ENCODE data around the gene SKP2.
"Not testable (repeated sequence)": the region's sequence is repeated elsewhere in the genome, so short reads cannot be mapped to it uniquely, and the experiment has no call there.

SKP2 gene

DNA sequence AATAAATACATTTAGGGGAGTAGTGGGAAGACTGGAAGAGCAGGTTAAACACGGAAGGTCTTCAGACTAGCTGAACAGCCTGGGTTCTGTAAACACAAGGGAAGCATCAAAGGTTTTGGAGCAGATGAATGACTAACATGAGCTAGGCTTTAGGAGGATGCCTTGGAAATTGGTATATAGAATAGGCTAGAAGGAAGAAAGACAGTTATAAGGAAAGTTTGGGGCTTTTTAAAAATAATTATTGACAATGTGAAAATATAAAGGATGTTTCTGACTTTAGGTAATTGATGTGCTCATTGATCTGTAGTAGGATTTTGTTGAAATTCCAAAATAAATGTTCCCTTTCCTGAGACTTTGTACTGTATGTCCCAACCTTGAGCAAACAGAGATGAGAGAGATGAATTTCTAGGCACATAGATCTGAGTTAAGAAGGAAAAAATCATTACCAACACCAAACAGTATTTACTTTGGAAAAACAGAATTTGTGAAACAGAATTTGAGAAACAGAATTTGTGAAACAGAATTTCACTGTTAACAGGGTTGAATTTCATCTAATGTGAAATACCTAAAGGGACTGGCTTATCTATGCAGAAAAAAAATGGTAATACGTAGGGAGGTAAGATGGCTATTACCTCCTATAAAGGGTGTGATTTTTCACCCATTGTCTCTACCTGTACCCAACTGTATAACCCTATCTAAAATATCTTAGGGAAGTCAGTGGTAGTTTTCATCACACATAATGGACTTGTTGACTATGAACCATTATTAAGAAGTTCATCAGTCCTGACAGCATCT, 28.8 kb downstream of the SKP2 start:
- Histone ChIP-seq H3K4me1 (ENCODE audit: insufficient read depth, insufficient read length) (no peaks in the 10 kb centered on the region), H3K9me3 (ENCODE audit: insufficient read depth, low read length) (no peaks in the 10 kb centered on the region), H3K9ac (ENCODE audit: insufficient read length, low read depth) (no peak overlapping the region), H3K4me3 (ENCODE audit: insufficient read length, low read depth) (no peak overlapping the region), H3K27me3 (ENCODE audit: insufficient read depth, insufficient read length) (no peaks in the 10 kb centered on the region), H3K36me3 (ENCODE audit: insufficient read depth, insufficient read length, low read length) (peaks cover 54% of the 10 kb centered on the region)
- TF ChIP-seq YY1 (IDR thresholded peaks at IDR 0.05; ENCODE audit: insufficient read depth, insufficient read length) (no peak), SUZ12 (IDR thresholded peaks at IDR 0.05; ENCODE audit: extremely low read depth, insufficient read depth, insufficient read length) (no peak), ZNF274 (IDR thresholded peaks at IDR 0.05; ENCODE audit: low read depth, low read length) (no peak)
- no peak for DNase-seq (ENCODE audit: low read depth, low spot score)

DNA sequence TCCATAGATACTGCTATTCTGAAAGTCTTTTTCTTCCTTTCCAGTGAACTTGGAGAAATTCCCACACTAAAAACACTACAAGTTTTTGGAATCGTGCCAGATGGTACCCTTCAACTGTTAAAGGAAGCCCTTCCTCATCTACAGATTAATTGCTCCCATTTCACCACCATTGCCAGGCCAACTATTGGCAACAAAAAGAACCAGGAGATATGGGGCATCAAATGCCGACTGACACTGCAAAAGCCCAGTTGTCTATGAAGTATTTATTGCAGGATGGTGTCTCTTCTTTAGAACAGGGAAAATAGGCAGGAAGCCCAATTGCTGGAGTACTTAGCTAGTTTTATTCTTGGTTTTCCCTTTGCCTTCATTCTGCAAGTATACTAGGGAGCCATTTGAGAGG, 29.9 kb downstream of the SKP2 start:
- DNase-seq (ENCODE audit: low read depth, low spot score) = no peak
- H3K27me3 ChIP-seq (ENCODE audit: insufficient read depth, insufficient read length) = no peaks in the 10 kb centered on the region
- peaks cover 50% of the 10 kb centered on the region for H3K36me3 ChIP-seq (ENCODE audit: insufficient read depth, insufficient read length, low read length)
- no peak overlapping the region for H3K4me3 ChIP-seq (ENCODE audit: insufficient read length, low read depth)
- TF ChIP-seq YY1 (IDR thresholded peaks at IDR 0.05; ENCODE audit: insufficient read depth, insufficient read length) = no peak
- no peak for TF ChIP-seq ZNF274 (IDR thresholded peaks at IDR 0.05; ENCODE audit: low read depth, low read length)
- TF ChIP-seq SUZ12 (IDR thresholded peaks at IDR 0.05; ENCODE audit: extremely low read depth, insufficient read depth, insufficient read length) = no peak
- H3K9me3 ChIP-seq (ENCODE audit: insufficient read depth, low read length) = no peaks in the 10 kb centered on the region
- no peak overlapping the region for H3K9ac ChIP-seq (ENCODE audit: insufficient read length, low read depth)
- no peaks in the 10 kb centered on the region for H3K4me1 ChIP-seq (ENCODE audit: insufficient read depth, insufficient read length)

DNA sequence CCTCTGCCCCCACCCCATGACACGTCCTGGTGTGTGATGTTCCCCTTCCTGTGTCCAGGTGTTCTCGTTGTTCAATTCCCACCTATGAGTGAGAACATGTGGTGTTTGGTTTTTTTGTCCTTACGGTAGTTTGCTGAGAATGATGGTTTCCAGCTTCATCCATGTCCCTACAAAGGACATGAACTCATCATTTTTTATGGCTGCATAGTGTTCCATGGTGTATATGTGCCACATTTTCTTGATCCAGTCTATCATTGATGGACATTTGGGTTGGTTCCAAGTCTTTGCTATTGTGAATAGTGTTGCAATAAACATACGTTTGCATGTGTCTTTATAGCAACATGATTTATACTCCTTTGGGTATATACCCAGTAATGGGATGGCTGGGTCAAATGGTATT, 32.5 kb downstream of the SKP2 start:
- H3K4me3 ChIP-seq (ENCODE audit: insufficient read length, low read depth); DNase-seq (ENCODE audit: low read depth, low spot score); H3K4me1 ChIP-seq (ENCODE audit: insufficient read depth, insufficient read length); H3K27me3 ChIP-seq (ENCODE audit: insufficient read depth, insufficient read length); H3K9ac ChIP-seq (ENCODE audit: insufficient read length, low read depth); H3K9me3 ChIP-seq (ENCODE audit: insufficient read depth, low read length): not testable (repeated sequence)
- H3K36me3 ChIP-seq (ENCODE audit: insufficient read depth, insufficient read length, low read length) = peaks cover 26% of the 10 kb centered on the region

DNA sequence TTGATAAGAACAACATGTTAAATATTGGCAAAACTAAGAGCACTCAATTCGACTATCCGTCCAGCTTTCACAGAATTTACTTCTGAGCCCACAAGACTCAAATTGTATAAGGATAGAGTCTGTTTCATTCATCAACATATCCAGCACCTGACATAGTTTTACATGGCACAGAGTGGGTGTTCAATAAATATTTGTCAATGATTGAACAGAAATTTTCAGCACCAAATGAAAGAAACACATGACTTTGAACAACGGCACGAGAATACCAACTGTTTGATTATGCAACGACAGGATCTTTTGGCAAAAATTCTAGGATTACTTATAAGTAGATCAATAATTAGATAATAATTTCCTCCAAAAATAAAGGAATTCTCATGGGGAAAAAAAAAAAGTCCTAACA, 41.8 kb downstream of the SKP2 start:
- Histone ChIP-seq H3K27me3 (ENCODE audit: insufficient read depth, insufficient read length) (no peaks in the 10 kb centered on the region), H3K4me3 (ENCODE audit: insufficient read length, low read depth) (no peak overlapping the region), H3K36me3 (ENCODE audit: insufficient read depth, insufficient read length, low read length) (peaks cover 36% of the 10 kb centered on the region), H3K9me3 (ENCODE audit: insufficient read depth, low read length) (no peaks in the 10 kb centered on the region; the same call in 1 of the 2 replicates), H3K9ac (ENCODE audit: insufficient read length, low read depth) (no peak overlapping the region), H3K4me1 (ENCODE audit: insufficient read depth, insufficient read length) (no peaks in the 10 kb centered on the region)
- no peak for DNase-seq (ENCODE audit: low read depth, low spot score)
- no peak for TF ChIP-seq ZNF274 (IDR thresholded peaks at IDR 0.05; ENCODE audit: low read depth, low read length)
- no peak for TF ChIP-seq SUZ12 (IDR thresholded peaks at IDR 0.05; ENCODE audit: extremely low read depth, insufficient read depth, insufficient read length)
- no peak for TF ChIP-seq YY1 (IDR thresholded peaks at IDR 0.05; ENCODE audit: insufficient read depth, insufficient read length)

DNA sequence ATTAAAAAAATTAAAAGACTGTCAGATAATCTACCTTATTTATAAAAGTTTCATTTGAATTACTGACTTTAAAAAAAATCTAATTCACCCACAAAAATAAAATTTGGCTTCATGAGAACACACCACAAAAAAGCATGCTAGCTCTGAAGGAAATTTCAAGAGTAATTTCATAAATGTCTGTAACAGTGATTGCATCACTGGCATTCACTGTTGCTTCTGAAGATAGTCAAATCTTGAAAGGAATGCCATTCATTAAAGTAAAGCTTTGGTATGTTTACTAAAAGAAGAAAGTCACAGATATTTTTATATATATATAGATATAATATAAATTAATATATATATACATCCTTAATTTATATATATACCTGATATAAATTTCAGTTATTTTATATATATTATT, 46.4 kb downstream of the SKP2 start:
- Histone ChIP-seq H3K9ac (ENCODE audit: insufficient read length, low read depth) (no peak overlapping the region), H3K27me3 (ENCODE audit: insufficient read depth, insufficient read length) (no peaks in the 10 kb centered on the region), H3K36me3 (ENCODE audit: insufficient read depth, insufficient read length, low read length) (peaks cover 15% of the 10 kb centered on the region), H3K4me3 (ENCODE audit: insufficient read length, low read depth) (no peak overlapping the region), H3K4me1 (ENCODE audit: insufficient read depth, insufficient read length) (no peaks in the 10 kb centered on the region), H3K9me3 (ENCODE audit: insufficient read depth, low read length) (no peaks in the 10 kb centered on the region)
- TF ChIP-seq ZNF274 (IDR thresholded peaks at IDR 0.05; ENCODE audit: low read depth, low read length) = no peak
- no peak for DNase-seq (ENCODE audit: low read depth, low spot score)

DNA sequence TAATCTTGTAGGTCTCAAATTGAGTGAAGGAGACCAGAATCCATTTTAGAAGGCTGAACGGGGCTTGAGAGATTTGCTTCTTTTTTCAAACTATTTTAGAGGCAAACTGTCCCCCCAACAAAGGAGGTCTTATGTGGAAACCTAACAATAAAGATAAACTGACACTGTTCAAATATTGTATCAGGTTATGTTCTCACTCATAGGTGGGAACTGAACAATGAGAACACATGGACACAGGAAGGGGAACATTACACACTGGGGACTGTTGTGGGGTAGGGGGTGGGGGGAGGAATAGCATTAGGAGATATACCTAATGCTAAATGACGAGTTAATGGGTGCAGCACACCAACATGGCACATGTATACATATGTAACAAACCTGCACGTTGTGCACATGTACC, 46.9 kb downstream of the SKP2 start:
- H3K4me3 ChIP-seq (ENCODE audit: insufficient read length, low read depth); H3K4me1 ChIP-seq (ENCODE audit: insufficient read depth, insufficient read length); DNase-seq (ENCODE audit: low read depth, low spot score); H3K9ac ChIP-seq (ENCODE audit: insufficient read length, low read depth); H3K27me3 ChIP-seq (ENCODE audit: insufficient read depth, insufficient read length); H3K9me3 ChIP-seq (ENCODE audit: insufficient read depth, low read length): not testable (repeated sequence)
- peaks cover 15% of the 10 kb centered on the region for H3K36me3 ChIP-seq (ENCODE audit: insufficient read depth, insufficient read length, low read length)

DNA sequence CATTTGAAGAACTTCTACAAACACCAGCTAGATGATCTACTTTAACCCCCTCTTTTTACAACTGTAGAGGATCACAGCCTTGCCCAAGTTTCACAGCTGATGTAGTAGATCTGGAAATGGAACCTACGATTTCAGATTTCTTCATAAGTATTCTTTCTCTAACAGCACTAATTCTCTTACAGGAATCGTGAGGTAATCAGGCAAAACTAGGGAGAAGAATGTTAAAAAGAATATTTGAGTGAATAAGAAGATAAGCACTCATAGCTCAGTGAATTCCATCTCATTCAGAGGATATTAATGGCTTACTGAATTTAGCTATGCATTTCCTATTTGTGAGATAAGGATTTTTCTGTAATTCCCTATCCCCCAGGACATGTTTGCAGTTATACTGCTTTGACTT, 47.7 kb downstream of the SKP2 start:
- no peaks in the 10 kb centered on the region for H3K4me1 ChIP-seq (ENCODE audit: insufficient read depth, insufficient read length)
- no peak for DNase-seq (ENCODE audit: low read depth, low spot score)
- H3K9me3 ChIP-seq (ENCODE audit: insufficient read depth, low read length) = no peaks in the 10 kb centered on the region
- no peak overlapping the region for H3K4me3 ChIP-seq (ENCODE audit: insufficient read length, low read depth)
- peaks cover 15% of the 10 kb centered on the region for H3K36me3 ChIP-seq (ENCODE audit: insufficient read depth, insufficient read length, low read length)
- TF ChIP-seq ZNF274 (IDR thresholded peaks at IDR 0.05; ENCODE audit: low read depth, low read length) = no peak
- TF ChIP-seq YY1 (IDR thresholded peaks at IDR 0.05; ENCODE audit: insufficient read depth, insufficient read length) = no peak
- TF ChIP-seq SUZ12 (IDR thresholded peaks at IDR 0.05; ENCODE audit: extremely low read depth, insufficient read depth, insufficient read length) = no peak
- no peak overlapping the region for H3K9ac ChIP-seq (ENCODE audit: insufficient read length, low read depth)
- H3K27me3 ChIP-seq (ENCODE audit: insufficient read depth, insufficient read length) = no peaks in the 10 kb centered on the region

DNA sequence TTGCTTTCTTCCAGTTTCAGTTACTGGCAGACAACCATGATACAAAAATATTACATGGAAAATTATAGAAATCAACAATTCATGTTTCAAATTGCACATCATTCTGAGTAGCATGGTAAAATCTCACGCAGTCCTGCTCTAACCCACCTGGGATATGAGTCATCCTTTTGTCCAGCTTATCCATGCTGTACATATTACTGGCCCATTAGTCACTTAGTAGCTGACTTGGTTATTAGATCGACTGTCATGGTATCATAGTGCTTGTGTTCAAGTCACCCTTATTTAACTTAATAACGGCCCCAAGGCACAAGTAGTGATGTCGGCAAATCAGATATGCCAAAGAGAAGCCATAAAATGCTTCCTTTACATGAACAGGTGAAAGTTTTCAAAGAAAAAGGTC, 48.6 kb downstream of the SKP2 start:
- Histone ChIP-seq H3K27me3 (ENCODE audit: insufficient read depth, insufficient read length) (no peaks in the 10 kb centered on the region), H3K9me3 (ENCODE audit: insufficient read depth, low read length) (no peaks in the 10 kb centered on the region), H3K4me1 (ENCODE audit: insufficient read depth, insufficient read length) (no peaks in the 10 kb centered on the region), H3K4me3 (ENCODE audit: insufficient read length, low read depth) (no peak overlapping the region), H3K9ac (ENCODE audit: insufficient read length, low read depth) (no peak overlapping the region), H3K36me3 (ENCODE audit: insufficient read depth, insufficient read length, low read length) (peaks cover 9% of the 10 kb centered on the region)
- DNase-seq (ENCODE audit: low read depth, low spot score) = no peak
- no peak for TF ChIP-seq YY1 (IDR thresholded peaks at IDR 0.05; ENCODE audit: insufficient read depth, insufficient read length)

Measured in NT2/D1 (cell line).